Fibroblast of lung (primary cell): ENCODE results near the gene CFAP299.

Experiments used
- EZH2 ChIP-seq: IDR thresholded peaks from 2 replicates; pipeline ENCODE4 v1.5.1; 2012; ENCODE audit warnings: low read length, control low read depth, mild to moderate bottlenecking; ENCODE audit errors: missing control alignments
- TF ChIP-seq, protein P1 (sequence below), 2 donors: IDR thresholded peaks in 1 of 2; conservative IDR thresholded peaks in 1 of 2; 1 replicate in 1 of 2; 2 replicates in 1 of 2; pipeline ENCODE4 v1.5.1; 2011 to 2012; ENCODE audit warnings: low read length in 2 of 2, control low read depth in 1 of 2, inconsistent platforms in 1 of 2, low read depth in 1 of 2, mild to moderate bottlenecking in 1 of 2

- TF ChIP-seq, protein P1, sequence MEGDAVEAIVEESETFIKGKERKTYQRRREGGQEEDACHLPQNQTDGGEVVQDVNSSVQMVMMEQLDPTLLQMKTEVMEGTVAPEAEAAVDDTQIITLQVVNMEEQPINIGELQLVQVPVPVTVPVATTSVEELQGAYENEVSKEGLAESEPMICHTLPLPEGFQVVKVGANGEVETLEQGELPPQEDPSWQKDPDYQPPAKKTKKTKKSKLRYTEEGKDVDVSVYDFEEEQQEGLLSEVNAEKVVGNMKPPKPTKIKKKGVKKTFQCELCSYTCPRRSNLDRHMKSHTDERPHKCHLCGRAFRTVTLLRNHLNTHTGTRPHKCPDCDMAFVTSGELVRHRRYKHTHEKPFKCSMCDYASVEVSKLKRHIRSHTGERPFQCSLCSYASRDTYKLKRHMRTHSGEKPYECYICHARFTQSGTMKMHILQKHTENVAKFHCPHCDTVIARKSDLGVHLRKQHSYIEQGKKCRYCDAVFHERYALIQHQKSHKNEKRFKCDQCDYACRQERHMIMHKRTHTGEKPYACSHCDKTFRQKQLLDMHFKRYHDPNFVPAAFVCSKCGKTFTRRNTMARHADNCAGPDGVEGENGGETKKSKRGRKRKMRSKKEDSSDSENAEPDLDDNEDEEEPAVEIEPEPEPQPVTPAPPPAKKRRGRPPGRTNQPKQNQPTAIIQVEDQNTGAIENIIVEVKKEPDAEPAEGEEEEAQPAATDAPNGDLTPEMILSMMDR (conservative IDR thresholded peaks at IDR 0.05 in 1 of 2, IDR thresholded peaks at IDR 0.05 in 1 of 2; ENCODE audit: low read depth in 1 of 2, low read length in 2 of 2), result no peak
- TF ChIP-seq EZH2, result no peak
Measured at GRCh38 chr4:80463509-80463908, 128.0 kb downstream of the CFAP299 start.
